Muscle layer of colon (tissue), 2 donors: ENCODE data around the gene JAK3.

ENCODE experiments used
- H3K27ac ChIP-seq: one replicate; pipeline ENCODE4 v1.7.0; 2013; ENCODE audit warnings: low read depth, mild to moderate bottlenecking, low read length, moderate library complexity
- H3K27me3 ChIP-seq, 2 donors: one replicate each; pipeline ENCODE4 v1.7.0; 2013; ENCODE audit warnings: low read length in 2 of 2, mild to moderate bottlenecking in 2 of 2; ENCODE audit not compliant: insufficient read depth in 2 of 2, control insufficient read depth in 1 of 2
- H3K36me3 ChIP-seq: one replicate; pipeline ENCODE4 v1.7.0; 2013; ENCODE audit warnings: mild to moderate bottlenecking, low read length; ENCODE audit not compliant: insufficient read depth
- H3K4me1 ChIP-seq: one replicate; pipeline ENCODE4 v1.7.0; 2013; ENCODE audit warnings: mild to moderate bottlenecking, low read length; ENCODE audit not compliant: insufficient read depth
- H3K4me3 ChIP-seq, 2 donors: one replicate each; pipeline ENCODE4 v1.7.0; 2013; ENCODE audit warnings: low read length in 2 of 2, low read depth in 1 of 2, mild to moderate bottlenecking in 1 of 2, moderate library complexity in 1 of 2
- H3K9ac ChIP-seq: one replicate; pipeline ENCODE4 v1.7.0; 2013; ENCODE audit warnings: low read length
- H3K9me3 ChIP-seq: one replicate; pipeline ENCODE4 v1.7.0; 2013; ENCODE audit warnings: mild to moderate bottlenecking, low read length
- donor health status: abdominal sarcoma.
- donor health status: Adenocarcinoma of cecum.

Gene JAK3

DNA sequence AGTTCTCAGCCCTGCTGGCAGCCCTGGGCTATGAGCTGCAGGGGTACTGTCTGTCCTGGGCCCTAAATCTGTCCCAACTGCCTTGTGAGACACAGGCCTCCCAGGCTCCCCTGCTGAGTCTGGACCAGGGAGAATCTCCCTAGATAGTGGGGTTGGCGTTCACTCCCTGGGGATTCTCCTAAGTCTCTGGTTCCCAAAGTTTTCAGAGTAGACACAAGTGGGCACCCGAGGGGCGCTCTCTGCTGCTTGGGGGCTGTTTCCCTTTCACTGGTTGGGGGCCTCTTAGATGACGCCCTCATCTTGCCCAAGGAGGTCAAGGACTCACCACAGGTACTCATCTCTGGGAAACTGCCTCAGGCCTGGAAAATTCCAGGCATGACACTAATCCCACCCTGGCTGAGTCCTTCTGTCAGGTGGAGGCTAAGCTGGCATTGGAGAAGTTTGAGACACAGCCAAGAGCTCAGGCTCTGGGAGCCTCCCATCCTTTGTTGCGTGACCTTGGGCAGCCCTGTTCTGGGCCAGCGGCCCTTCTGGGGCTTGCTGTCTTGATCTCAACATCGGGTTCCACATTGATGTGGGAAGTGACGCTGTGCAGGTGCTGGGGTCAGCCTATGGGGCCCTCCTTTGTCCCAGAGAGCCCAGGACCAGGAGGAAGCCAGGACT is 15.9 kb upstream of the JAK3 start:
- H3K4me1 ChIP-seq = peaks cover 17% of the 10 kb centered on the region
- no peak overlapping the region for H3K9ac ChIP-seq
- H3K27ac ChIP-seq = no peak overlapping the region
- H3K4me3 ChIP-seq = no peak overlapping the region
- no peaks in the 10 kb centered on the region for H3K27me3 ChIP-seq
- H3K36me3 ChIP-seq = peaks cover 30% of the 10 kb centered on the region
- no peaks in the 10 kb centered on the region for H3K9me3 ChIP-seq

DNA sequence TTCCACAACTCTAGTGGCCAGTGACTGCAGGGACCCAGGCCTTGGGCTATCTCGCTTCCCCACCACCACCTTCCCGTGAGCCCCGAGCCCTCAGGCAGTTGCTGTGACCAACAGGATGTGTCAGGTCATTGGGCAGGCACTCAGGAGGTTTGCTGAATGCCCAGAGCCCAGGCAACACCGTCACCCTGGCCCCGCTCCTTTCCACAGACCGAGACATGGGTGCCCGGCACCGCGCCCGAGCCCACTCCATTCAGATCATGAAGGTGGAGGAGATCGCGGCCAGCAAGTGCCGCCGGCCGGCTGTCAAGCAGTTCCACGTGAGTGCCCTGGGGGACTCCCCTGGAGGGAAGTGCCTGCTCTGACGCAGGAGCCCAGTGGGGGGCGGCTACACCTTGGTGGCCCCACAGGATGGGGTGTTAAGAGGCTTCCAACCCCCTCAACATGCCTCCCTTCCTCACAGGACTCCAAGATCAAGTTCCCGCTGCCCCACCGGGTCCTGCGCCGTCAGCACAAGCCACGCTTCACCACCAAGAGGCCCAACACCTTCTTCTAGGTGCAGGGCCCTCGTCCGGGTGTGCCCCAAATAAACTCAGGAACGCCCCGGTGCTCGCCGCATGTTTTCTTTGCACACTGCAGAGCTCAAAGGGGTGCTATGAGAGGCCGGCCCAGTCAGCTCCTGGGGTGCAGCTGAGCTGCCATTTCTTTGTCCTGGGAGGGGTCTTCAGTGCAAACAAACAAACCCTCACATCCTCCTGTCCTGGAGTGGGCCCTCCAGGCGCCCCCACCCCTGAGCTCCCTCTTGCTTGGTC is 15.1 kb upstream of the JAK3 start:
- Histone ChIP-seq H3K4me1 (peaks cover 17% of the 10 kb centered on the region), H3K36me3 (peaks cover 30% of the 10 kb centered on the region), H3K27me3 (no peaks in the 10 kb centered on the region), H3K4me3 (no peak overlapping the region), H3K9me3 (no peaks in the 10 kb centered on the region), H3K27ac (no peak overlapping the region), H3K9ac (no peak overlapping the region)

DNA sequence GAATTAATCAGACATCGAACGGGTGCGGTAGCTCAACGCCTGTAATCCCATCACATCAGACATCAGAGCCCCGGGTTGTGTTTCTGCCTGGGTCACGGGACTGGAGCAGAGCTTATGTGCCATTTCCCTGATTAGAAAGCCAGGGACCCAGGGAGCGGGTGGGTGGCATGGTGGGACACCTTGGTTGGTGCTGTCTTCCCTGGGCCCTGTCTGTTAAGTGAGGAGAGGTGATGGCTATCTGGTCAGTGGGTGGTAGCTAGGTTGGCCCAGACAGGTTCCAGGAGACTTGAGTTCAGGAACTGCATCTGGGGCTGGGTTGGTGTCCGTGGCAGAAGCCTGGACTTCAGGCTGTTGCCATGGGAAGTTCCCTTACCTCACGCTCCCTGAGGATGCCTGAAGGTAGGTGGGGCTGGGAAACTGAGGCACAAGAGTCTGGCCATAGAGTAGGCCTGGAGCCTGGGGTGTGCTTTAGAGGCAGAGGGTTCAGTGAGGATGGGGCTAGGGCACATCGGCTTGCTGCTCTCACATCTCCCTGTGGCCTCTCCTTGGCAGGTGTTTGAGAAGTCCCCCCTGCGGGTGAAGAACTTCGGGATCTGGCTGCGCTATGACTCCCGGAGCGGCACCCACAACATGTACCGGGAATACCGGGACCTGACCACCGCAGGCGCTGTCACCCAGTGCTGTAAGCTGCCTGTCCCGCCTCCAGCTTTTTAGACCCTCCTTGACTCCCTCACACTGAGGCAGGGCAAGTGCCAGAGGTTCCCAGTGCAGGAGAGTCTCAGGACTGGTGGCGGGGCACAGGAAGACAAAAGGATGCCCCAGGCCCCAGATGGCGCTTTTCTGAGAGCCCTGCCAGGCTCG is 14.0 kb upstream of the JAK3 start:
- no peaks in the 10 kb centered on the region for H3K9me3 ChIP-seq
- H3K4me1 ChIP-seq = peaks cover 17% of the 10 kb centered on the region
- peak overlapping the region; percentile 96 for H3K9ac ChIP-seq
- peaks cover 30% of the 10 kb centered on the region for H3K36me3 ChIP-seq
- H3K27ac ChIP-seq = no peak overlapping the region
- H3K27me3 ChIP-seq = no peaks in the 10 kb centered on the region
- H3K4me3 ChIP-seq = no peak overlapping the region

DNA sequence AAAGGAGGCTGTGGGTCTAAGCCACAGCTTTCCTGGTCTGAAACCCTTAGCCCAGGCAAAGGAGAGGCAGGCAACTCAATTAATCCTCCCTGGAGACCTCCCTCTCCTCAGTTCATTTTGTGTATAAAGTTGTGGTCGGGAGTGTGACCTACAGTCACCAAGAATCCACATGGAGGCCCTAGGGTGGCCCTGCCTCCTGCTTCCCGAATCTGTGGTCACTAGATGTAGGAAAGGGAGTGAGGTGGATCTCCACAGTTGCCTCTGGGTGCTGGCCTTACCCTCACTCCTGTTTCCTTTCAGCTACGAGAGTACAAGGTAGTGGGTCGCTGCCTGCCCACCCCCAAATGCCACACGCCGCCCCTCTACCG is 13.2 kb upstream of the JAK3 start:
- Histone ChIP-seq H3K4me3 (peak overlapping the region; percentile 96 to 100), H3K9me3 (no peaks in the 10 kb centered on the region), H3K9ac (peak overlapping the region; percentile 96), H3K27ac (peak overlapping the region; percentile 67), H3K27me3 (no peaks in the 10 kb centered on the region), H3K36me3 (peaks cover 30% of the 10 kb centered on the region), H3K4me1 (peaks cover 17% of the 10 kb centered on the region)

DNA sequence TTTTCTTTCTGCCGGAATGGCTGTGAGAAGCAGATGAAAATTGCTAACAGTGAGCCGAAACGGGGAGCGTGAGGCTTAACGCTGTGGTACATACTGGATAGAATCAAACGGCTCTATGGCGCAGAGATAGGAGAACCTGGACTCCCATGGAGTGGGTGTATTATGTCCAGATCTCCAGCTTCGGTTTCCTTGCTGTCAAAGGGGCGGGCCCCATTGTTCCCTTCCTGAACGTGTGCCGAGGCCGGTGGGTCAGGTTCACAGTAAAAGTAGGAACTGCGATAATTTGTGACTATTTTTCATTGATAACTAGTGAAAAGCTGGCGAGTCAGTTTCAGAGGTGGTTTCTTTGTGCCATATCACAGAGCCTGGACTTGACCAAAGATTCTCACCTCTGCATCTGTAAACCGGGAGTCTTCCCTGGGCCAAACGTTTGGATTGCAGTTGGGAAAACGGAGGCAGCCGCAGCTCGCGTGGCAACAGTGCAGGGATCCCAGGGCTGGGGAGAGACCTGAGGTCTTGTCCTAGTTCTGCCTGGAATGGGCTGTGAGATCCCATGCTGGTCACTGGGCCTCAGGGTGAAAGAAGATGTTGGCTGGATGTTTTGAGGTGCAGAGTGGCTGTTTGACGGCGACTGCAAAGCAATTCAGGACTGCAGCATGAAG is 12.7 kb upstream of the JAK3 start:
- H3K9me3 ChIP-seq = no peaks in the 10 kb centered on the region
- H3K27me3 ChIP-seq = no peaks in the 10 kb centered on the region
- peak overlapping the region; percentile 96 for H3K9ac ChIP-seq
- peak overlapping the region; percentile 96 to 100 for H3K4me3 ChIP-seq
- peaks cover 17% of the 10 kb centered on the region for H3K4me1 ChIP-seq
- H3K36me3 ChIP-seq = peaks cover 30% of the 10 kb centered on the region
- H3K27ac ChIP-seq = peak overlapping the region; percentile 90

DNA sequence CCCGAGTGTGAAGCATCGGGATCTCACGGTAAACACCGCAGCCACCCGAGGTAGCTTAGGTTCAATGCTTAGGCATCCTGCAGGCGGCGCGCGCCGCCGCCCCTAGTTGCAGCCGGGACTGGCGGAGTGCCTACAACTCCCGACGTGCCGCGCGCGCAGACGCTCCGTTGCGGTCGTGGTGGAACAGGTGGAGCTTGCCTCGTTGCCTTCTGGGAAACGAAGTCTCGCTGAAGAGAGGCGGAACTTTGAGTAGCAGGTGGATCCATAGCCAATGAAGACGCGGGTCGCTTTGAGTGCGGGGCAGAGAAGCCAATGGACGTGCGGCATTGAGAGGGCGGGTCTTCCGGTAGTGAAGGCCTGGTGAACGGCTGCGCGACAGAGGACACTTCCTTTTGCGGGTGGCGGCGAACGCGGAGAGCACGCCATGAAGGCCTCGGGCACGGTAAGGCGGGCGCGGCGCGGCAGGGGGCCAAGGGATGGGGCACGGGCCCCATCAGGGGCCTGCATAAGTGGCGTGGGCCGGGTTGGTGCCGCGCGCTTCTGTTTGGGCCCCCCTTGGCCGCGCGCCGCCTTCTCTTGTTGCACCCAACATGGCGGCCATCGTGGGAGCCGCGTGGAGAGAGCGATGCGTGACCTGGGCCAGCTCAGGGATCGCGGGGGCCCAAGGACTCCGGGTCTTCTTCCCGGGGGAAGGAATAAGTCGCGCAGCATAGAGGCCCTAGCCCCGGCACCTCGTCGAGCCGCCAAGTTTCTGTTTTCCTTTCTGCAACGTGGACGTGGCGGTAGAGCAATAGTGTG is 11.9 kb upstream of the JAK3 start, which contains the start of gene RPL18A:
RPL18A (plus strand) TSS at position 378 of the 798 bp plus-strand sequence; CDS start at position 425, 47 bp downstream.
- H3K9me3 ChIP-seq = no peaks in the 10 kb centered on the region
- H3K27me3 ChIP-seq = no peaks in the 10 kb centered on the region
- H3K4me1 ChIP-seq = peaks cover 17% of the 10 kb centered on the region
- peak within 1 kb of the TSS; percentile 90 for H3K27ac ChIP-seq
- peak within 1 kb of the TSS; percentile 96 to 100 for H3K4me3 ChIP-seq
- peaks cover 30% of the 10 kb centered on the region for H3K36me3 ChIP-seq
- H3K9ac ChIP-seq = peak within 1 kb of the TSS; percentile 96

DNA sequence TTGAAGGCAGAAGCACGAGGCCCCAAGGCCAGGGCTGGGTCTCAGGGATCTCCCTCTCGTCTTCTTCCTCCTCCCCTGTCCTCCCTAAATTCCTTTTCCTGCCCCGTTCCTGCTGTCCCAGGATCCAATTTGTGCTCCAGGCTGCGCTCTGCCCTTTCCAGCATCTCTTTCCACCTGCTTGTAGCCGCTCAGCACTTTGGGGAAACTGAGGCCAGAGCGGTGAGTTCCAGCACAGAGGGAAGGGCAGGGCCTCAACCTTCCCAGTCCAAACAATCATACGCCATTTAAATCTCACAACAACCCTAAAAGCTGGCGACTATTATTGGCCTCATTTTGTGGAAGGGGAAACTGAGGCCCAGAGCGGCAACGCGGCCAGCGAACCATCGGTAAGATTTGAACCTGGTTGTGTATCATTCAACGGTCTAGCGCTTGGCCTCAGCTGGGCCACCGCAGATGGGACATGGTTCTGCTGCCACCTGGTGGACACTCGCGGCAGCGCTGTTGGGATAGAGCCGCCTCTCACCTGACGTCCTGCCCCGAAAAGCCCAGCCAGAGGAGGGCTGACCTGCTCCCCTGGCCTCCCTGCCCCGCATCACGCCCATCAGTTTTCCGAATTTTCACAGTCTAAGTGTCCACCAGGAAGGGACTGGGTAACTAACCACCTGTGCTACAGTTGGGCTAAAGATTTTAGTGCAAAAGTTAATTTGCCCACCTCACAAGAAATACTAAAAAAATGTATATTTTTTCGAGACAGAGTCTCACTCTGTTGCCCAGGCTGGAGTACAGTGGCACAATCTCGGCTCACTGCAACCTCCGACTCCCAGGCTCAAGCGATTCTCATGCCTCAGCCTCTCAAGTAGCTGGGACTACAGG is 7.7 kb upstream of the JAK3 start:
- H3K4me3 ChIP-seq = no peak overlapping the region
- H3K36me3 ChIP-seq = no peaks in the 10 kb centered on the region
- no peak overlapping the region for H3K9ac ChIP-seq
- no peaks in the 10 kb centered on the region for H3K27me3 ChIP-seq
- no peak overlapping the region for H3K27ac ChIP-seq
- peaks cover 3% of the 10 kb centered on the region for H3K4me1 ChIP-seq
- no peaks in the 10 kb centered on the region for H3K9me3 ChIP-seq

DNA sequence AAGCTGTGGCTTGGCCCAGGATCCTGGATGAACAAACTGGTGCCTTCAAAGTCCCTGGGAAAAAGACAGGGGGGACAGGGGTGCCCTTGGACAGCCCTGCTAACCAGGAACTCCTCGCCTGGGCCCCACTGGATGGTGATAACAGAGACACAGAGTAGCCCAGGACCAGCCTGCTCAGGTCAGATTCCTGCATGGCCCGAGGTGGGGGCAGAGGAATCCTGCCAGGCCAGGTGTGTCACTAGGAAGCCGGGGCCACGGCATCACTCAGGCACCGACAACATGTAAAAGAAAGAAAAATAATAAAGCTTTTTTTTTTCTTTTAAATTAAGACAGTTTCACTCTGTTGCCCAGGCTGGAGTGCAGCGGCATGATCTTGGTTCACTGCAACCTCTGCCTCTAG is 6.3 kb upstream of the JAK3 start:
- no peaks in the 10 kb centered on the region for H3K27me3 ChIP-seq
- H3K4me3 ChIP-seq = no peak overlapping the region
- H3K9ac ChIP-seq = no peak overlapping the region
- no peak overlapping the region for H3K27ac ChIP-seq
- no peaks in the 10 kb centered on the region for H3K9me3 ChIP-seq
- no peaks in the 10 kb centered on the region for H3K36me3 ChIP-seq
- no peaks in the 10 kb centered on the region for H3K4me1 ChIP-seq

DNA sequence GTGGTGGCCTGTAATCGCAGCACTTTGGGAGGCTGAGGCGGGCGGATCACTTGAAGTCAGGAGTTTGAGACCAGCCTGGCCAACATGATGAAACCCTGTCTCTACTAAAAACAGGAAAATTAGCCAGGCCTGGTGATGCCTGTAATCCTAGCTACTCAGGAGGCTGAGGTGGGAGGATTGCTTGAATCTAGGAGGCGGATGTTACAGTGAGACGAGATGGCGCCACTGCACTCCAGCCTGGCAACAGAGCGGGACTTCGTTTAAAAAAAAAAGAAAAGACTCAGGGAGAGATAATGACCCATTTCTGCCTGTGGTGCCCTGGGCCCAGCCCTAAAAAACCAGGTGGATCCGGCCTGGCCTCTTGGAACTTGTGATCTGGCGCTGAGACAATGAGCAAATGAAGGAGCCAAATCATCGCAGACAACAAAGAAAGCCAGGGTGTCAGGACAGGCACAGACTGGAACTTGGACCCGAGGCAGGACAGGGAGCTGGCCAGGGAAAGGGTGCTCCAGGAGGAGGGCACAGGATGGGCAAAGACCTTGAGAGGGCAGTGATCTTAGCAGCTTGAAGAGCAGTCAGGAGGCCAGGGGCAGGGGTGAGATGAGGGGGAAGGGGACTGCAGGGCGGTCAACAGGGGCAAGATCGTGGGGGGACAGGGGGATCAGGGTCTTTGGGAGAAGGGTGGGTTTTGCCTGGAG is 962 bp upstream of the JAK3 start:
- H3K4me1 ChIP-seq = no peaks in the 10 kb centered on the region
- no peak overlapping the region for H3K27ac ChIP-seq
- peaks cover 0 to under 1% of the 10 kb centered on the region in 2 donors for H3K27me3 ChIP-seq
- no peaks in the 10 kb centered on the region for H3K36me3 ChIP-seq
- no peak overlapping the region for H3K9ac ChIP-seq
- H3K9me3 ChIP-seq = no peaks in the 10 kb centered on the region
- H3K4me3 ChIP-seq = no peak overlapping the region
